ENCODE measurements around the gene ONECUT2.

The ONECUT2 gene

GRCh38 chr18:57533006-57533867 is 98.1 kb downstream of the ONECUT2 start:
- no peak for FAIRE-seq

GRCh38 chr18:57533868-57534510 is 98.8 kb downstream of the ONECUT2 start:
- no peak for FAIRE-seq

- no peak for FAIRE-seq
Measured at GRCh38 chr18:57534511-57534909, 99.3 kb downstream of the ONECUT2 start.

GRCh38 chr18:57538614-57539013 is 103.4 kb downstream of the ONECUT2 start:
- no peak for FAIRE-seq

- FAIRE-seq: no peak
Measured at GRCh38 chr18:57539702-57540101, 104.5 kb downstream of the ONECUT2 start.
